Tongue (tissue), 2 donors: ENCODE results near the gene IGSF21. TPM values are rescaled to one million over a fixed set of nuclear protein-coding genes. Genes with fewer than 3 reads are reported as not detected.
A peak's percentile ranks its signal among the peaks of the same experiment; 100 is the strongest.

ENCODE experiments used
- DNase-seq: peaks from one replicate; pipeline ENCODE4 v3.0.0-alpha.2; 2015
- total RNA-seq: library from RNA; depleted of rRNA; stranded (reverse); fragments of >200 nt; gene quantifications from one replicate; pipeline ENCODE4 v1.2.3, GENCODE V29; 2014

The IGSF21 gene
- total RNA-seq, 1 donor from 2014 or later: not detected

DNA sequence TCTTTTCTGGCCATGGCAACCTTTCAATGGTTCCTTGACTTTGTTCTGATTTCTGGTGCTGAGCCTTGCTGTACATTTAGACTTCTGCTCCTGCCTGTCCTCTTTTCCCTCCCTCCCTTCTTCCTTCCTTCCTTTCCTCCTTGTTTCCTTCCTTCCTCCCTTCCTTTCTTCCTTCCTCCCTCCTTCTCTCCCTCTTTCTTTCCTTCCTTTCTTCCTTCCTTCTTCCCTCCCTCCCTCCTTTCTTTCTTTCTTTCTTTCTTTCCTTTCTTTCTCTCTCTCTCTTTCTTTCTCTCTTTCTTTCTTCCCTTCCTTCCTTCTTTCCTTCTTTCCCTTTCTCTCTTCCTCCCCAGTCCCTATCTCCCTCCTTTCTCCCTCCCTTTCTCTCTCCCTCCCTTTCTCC lies 10.4 kb upstream of the IGSF21 start:
- DNase-seq: no peak

GRCh38 chr1:18099026-18099425 lies 8.6 kb upstream of the IGSF21 start:
- no peak for DNase-seq

DNA sequence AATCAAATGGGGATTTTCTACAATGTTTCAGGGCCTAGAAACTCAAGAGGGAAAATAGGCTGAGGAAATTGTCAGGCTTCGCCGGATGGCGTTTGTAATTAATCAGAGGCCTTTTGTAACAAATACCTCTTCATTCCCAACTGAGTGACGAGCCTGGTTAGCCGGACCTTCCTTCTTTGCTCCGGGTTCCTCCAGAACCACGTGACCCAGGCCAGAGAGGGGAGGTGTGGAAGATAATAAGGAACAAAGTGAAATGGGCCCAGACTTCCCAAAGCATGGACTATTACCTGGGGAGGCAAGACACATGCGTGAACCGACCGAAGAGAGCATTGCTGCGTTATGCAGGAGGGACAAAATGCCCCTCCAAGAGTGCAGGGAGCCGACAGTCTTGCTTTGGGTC lies 7.5 kb upstream of the IGSF21 start:
- no peak for DNase-seq

DNA sequence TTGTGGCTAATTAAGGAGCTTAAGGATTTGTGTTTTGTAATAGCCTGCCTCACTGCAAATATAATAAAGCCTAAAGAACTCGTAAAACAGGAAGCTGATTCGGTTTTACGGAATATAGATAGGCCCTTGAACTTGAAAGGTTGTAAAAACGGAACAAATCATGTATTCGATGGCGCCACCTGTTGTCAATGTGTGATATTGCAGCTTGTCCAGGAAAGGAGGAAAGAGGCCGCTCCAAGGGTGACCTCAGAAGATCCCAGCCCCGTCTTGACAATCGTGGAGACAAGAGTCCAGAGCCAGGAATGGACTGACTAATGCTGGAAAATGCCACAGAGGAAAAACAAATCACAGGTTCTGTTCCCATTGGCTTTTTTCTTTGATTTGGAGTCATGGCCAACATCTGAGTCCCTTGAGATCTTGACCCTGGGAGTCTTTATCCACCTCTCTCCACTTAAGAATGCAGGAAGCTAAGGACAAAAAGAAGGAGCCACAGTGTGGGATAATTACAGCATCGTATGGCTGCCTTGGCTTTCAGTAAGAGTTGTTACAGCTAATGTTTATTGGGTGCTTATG lies 7.0 kb upstream of the IGSF21 start:
- DNase-seq: peak; percentile 81

GRCh38 chr1:18101508-18101907 lies 6.1 kb upstream of the IGSF21 start:
- no peak for DNase-seq

DNA sequence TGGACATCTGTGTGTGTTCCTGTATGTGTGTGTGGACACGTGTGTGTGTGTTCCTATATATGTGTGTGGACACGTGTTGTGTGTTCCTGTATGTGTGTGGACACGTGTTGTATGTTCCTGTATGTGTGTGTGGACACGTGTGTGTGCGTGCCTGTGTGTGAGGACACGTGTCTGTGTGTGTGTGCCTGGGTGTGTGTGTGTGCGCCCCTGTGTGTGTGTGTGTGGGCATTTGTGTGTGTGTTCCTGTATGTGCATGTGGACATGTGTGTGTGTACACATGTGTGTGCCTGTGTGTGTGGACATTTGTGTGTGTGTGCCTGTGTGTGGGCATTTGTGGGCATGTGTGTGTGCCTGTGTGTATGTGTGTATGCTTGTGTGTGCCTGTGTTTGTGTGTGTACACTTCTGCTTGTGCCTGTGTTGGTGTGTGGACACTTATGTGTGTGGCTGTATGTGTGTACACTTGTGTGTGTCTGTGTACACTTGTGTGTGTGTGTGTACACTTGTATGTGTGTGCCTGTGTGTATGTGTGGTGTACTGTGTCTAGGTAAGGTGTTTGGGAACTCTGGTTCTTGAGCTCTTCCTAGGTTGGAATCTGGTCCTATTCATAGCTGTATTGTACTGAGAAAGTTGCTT lies 3.7 kb upstream of the IGSF21 start:
- no peak for DNase-seq

GRCh38 chr1:18104546-18105100 lies 3.0 kb upstream of the IGSF21 start:
- DNase-seq: no peak

DNA sequence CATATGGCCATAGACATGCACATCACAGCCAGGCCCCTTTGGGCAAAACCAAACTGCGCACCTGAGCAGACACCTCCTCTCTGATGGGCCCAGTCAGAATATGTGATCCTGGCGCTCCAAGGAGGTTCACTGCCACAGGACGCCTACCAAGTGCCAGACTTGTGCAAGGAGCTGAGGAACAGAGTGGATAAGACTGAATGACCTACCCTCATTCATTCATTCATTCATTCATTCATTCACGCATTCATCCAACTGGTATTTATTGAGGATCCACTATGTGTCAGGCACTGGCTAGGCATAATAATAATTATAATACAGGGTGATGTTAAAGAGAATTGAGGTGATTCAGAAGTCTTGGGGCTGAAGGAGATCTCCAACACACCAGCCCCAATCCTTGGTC lies 2.4 kb upstream of the IGSF21 start:
- no peak for DNase-seq

DNA sequence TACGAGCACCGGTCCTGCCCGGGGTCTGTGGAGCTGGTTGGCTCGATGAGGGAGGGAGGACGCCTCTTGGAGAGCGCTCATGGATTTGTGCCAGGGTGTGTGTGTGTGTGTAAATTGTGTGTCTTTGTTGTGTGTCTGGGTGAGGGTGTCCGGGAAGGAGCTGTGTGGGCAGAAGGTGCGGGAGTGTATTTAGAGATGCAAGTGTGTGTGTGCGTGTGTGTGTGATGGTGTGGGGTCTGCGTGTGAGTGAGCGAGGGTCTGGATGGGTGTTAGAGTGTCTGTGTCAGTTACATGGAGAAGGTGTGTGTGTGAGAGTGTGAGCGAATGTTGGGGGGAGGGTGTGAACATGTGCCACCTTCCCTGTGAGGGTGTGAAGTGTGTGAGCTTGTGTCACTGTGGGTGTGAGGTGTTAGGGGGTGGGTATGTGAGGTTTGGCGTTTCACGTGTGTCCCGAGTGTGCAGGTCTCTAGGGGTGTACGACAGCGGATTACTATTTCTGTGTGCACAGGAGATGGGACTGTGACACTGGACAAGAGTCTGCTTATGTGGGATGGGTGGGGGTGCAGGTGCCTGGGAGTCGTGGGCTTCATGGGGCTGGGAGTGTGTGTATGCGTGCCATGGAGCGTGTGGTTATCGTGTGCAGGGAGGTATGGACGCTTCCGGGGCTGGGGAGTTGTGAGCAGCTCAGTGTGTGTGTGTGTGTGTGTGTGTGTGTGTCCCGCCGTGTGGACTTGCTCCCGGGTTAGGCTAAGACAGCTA lies 880 bp downstream of the IGSF21 start:
- DNase-seq: no peak

DNA sequence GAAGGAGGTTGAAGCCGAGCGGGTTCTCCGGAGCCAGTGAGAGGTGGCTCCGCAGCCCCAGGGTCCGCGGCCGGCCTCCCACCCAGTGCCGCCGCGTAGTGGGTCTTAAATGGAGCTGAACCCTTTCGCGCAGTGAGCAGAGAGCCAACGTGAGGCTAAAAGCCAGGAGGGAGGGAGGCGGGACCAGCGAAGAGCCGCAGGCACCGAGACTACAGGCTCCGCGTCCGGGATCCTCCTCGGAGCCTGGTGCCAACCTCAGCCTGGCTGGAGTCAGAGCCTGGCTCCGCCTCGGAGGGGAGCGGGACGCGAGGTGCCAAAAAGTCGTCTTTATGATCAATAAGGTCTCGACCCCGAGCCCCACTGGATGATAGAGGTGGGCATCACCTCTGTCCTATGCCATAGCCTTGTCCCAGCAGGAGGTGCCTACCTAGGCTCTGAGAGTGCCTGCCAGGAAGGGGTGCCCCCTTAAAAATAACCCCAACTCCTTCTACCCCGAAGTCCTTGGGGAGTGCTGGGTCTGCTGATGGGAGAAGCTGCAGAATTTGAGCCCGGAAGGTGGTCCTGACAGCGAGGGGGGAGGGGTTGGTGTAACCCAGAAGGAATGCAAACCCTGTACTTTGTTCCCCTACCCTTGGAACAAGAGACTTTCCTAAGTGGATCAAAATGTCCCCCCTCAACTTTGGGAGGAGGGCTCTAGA lies 1.6 kb downstream of the IGSF21 start:
- no peak for DNase-seq

DNA sequence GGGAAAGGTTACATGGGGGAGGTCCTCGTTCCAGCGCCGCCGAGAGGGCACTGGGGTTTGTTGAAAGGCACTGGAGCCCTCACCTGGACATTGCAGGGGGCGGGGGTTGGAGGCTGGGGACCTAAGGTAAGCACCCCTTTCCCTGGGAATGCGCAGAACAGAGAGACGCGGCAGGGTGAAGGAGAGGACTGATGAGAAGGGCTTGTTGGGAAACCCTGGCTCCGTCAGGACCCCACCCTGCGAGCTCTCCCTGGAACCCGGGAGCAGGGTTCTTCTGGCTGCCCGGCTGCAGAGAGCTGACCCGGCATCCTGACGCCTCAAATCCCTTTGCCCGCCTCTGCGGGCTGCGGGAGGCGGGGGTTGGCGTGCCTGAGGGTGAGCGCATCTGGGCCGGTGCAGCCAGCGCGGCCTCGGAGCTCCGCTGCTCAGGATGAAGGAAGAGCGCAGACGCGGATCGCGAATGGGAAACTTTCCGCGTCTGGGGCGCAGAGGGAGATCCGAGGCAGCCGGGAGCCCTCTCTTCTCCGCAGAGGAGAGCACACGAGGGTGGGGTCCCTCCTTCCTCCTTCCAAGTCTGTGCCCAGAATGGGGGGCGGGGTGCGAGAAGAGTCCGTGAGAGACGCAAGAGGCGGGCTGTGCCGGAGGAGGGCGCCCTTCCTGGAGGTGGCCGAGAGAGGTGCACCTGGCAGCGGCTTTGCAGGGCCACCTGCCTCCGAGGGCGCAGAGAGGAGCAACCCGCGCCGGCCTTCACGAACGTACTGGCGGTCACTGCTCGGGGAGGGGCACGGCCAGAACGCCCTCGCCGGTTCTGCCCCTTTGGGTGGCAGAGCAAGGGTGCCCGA lies 2.4 kb downstream of the IGSF21 start:
- DNase-seq: no peak

- DNase-seq: no peak
Measured at GRCh38 chr1:18110598-18110939, 3.0 kb downstream of the IGSF21 start.

GRCh38 chr1:18110968-18111367 lies 3.4 kb downstream of the IGSF21 start:
- no peak for DNase-seq

DNA sequence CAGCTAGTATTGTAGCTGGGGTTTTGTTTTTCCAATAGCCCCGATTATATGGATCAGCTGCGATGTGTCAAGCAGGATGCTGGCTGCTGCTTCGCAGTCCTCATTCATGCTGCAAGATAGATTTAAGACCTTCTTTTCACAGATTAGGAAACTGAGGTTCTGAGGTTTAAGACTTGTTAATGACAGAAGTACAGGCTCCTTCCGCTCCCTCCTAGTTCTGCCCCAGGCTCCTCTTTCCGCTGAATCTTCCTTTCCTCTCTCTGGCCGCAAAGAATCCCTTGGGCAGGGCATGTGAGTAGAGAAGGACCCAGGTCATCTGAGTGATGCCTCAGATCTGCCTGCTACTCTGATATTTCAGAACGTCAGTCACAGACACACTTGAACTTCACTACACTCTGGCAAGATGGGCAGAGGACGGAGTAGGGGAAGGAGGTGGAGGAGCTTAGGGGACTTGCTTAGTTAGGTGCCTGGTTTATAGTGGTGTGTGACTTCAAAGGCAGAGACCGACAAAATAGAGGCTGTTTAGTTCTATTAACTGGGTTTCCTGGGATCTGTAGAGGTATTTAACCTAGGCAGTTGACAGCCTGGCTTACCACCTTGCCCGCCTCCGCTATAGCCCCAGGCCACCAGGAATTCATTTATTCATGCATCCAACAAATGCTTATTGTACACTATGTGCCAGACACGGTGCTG lies 4.2 kb downstream of the IGSF21 start:
- no peak for DNase-seq

GRCh38 chr1:18112611-18113010 lies 5.0 kb downstream of the IGSF21 start:
- no peak for DNase-seq

- no peak for DNase-seq
Measured at GRCh38 chr1:18114726-18115410, 7.3 kb downstream of the IGSF21 start.

DNA sequence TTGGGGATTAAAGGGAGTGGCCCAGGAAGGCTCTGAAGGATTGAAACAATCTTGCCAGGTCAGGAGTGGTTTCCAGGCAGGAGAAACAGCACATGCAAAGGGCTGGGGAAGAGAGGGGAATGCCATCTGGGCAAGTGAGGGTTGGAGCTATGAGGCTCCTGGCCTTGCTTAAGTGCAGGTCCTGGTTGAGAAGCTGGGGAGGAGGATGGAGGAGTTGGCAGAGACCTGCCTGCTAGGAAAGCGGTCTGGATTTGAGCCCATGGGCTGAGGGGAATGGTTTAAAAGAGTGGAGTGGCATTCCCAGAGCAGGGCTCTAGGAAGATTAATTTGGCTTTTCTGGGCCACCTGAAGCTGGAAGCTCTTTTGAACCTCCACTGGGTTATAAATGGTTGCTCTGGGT lies 9.2 kb downstream of the IGSF21 start:
- DNase-seq: no peak

GRCh38 chr1:18118078-18118477 lies 10.5 kb downstream of the IGSF21 start:
- no peak for DNase-seq

DNA sequence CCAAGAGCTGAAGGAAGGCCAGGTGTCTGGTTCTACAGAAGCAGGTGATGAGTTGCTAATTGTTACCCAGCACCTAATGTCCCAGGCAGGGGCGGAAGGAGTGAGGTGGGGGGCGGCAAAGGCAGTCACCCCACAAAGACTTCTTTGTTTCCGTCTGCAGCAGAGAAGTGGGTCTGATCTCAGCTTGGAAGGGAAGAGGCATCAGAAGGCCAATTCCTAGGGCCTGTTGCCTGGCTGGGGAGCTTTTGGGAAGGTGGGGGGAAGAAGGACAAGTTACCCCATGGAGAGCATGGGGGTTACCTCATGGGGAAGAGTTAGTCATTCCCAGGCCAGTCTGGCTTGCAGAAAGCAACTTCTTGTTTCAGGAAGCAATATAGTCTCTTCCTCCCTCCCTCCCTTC lies 10.9 kb downstream of the IGSF21 start:
- no peak for DNase-seq

- DNase-seq: no peak
Measured at GRCh38 chr1:18119289-18119688, 11.7 kb downstream of the IGSF21 start.
